Measurements from ENCODE around the gene CCNL2. TPM values are rescaled to one million over a fixed set of nuclear protein-coding genes. Genes with fewer than 3 reads are reported as not detected.
"Not testable (repeated sequence)": the region's sequence is repeated elsewhere in the genome, so short reads cannot be mapped to it uniquely, and the experiment has no call there.

The CCNL2 gene
- total and polyA plus RNA-seq, 2 of the 13 experiments (the other 11 are each of a cell fraction or from before 2014, with no cell fraction given), result 105 to 340 TPM

GRCh38 chr1:1415751-1416150 is 16.6 kb upstream of the CCNL2 start:
- H4K20me1 ChIP-seq (ENCODE audit: insufficient read depth, low read length), result no peaks in the 10 kb centered on the region
- CTCF ChIA-PET (ENCODE audit: low intra/inter-chr PET ratio, low total read pairs), result no interaction called here
- ATAC-seq (no peak), DNase-seq (ENCODE audit: low spot score) (no peak), FAIRE-seq (no peak)
- peaks cover 38% of the 10 kb centered on the region for H3K4me1 ChIP-seq (ENCODE audit: insufficient read depth, low read length)
- H3K4me3 ChIP-seq (replicated peaks in 1 of 3; ENCODE audit: insufficient read depth in 1 of 3, low read depth in 2 of 3, low read length in 3 of 3), result no peak overlapping the region
- in situ Hi-C loops (cut with HindIII; ENCODE audit: extremely low pct_ligation_motif_present, low pct_unique_long_range_greater_than_20kb) (no loop called here), intact Hi-C loops (cut with micrococcal nuclease; ENCODE audit: unreplicated experiment) (no loop called here)
- WGBS (ENCODE audit: low lambda C conversion rate), result 91% methylated on average over 13 of the region's 13 CpGs
- no peaks in the 10 kb centered on the region for H3K27me3 ChIP-seq (ENCODE audit: control insufficient read depth in 1 of 2, insufficient read depth in 2 of 2, low read length in 2 of 2)
- H3K36me3 ChIP-seq (replicated peaks in 1 of 2; ENCODE audit: control insufficient read depth in 1 of 2, insufficient read depth in 2 of 2, low read length in 2 of 2), result no peaks in the 10 kb centered on the region
- no TSS peak for BruUV-seq (replicated peaks)
- POLR2A ChIA-PET, result interaction anchor here (1.1 to 1.8 kb wide), 5 partner anchors 8 to 40 kb away, joined by 4 to 8 read pairs (median 4); no protein-coding TSS in a partner anchor
- H2AFZ ChIP-seq (ENCODE audit: low read length), result no peak overlapping the region
- H3K9me3 ChIP-seq (ENCODE audit: low read length), result no peaks in the 10 kb centered on the region
- TF ChIP-seq ZBTB38 (CRISPR knock-in tag; IDR thresholded peaks at IDR 0.05) (0 out of 2 replicates have a peak, but pooled peaks have one; percentile 26), ZNF275 (CRISPR knock-in tag; IDR thresholded peaks at IDR 0.05; ENCODE audit: borderline replicate concordance) (no peak)
- H3K27ac ChIP-seq (ENCODE audit: extremely low read length, insufficient read depth, low read length), result no peak overlapping the region
- H3K4me2 ChIP-seq (ENCODE audit: low read depth, low read length), result no peak overlapping the region
- H3K79me2 ChIP-seq (ENCODE audit: insufficient read depth, low read length), result peaks cover 9% of the 10 kb centered on the region
- H3K9ac ChIP-seq (ENCODE audit: insufficient read depth, low read depth, low read length), result no peak overlapping the region

- in situ Hi-C loops (cut with HindIII; ENCODE audit: extremely low pct_ligation_motif_present, low pct_unique_long_range_greater_than_20kb); intact Hi-C loops (cut with micrococcal nuclease; ENCODE audit: unreplicated experiment); BruUV-seq (replicated peaks); H3K36me3 ChIP-seq (replicated peaks in 1 of 2; ENCODE audit: control insufficient read depth in 1 of 2, insufficient read depth in 2 of 2, low read length in 2 of 2); H3K27me3 ChIP-seq (ENCODE audit: control insufficient read depth in 1 of 2, insufficient read depth in 2 of 2, low read length in 2 of 2); FAIRE-seq; CTCF ChIA-PET (ENCODE audit: low intra/inter-chr PET ratio, low total read pairs); H3K27ac ChIP-seq (ENCODE audit: extremely low read length, insufficient read depth, low read length); H3K9ac ChIP-seq (ENCODE audit: insufficient read depth, low read depth, low read length); H3K9me3 ChIP-seq (ENCODE audit: low read length); H3K4me3 ChIP-seq (replicated peaks in 1 of 3; ENCODE audit: insufficient read depth in 1 of 3, low read depth in 2 of 3, low read length in 3 of 3); H3K4me2 ChIP-seq (ENCODE audit: low read depth, low read length); ATAC-seq; H2AFZ ChIP-seq (ENCODE audit: low read length); DNase-seq (ENCODE audit: low spot score): not testable (repeated sequence)
- Histone ChIP-seq H3K4me1 (ENCODE audit: insufficient read depth, low read length) (peaks cover 32% of the 10 kb centered on the region), H4K20me1 (ENCODE audit: insufficient read depth, low read length) (peaks cover 18% of the 10 kb centered on the region; the same call in 1 of the 2 replicates), H3K79me2 (ENCODE audit: insufficient read depth, low read length) (peaks cover 18% of the 10 kb centered on the region)
- POLR2A ChIA-PET, result interaction anchor here (1.5 to 2.3 kb wide), 2 partner anchors 14 to 21 kb away, joined by 3 to 6 read pairs; partner anchors contain the start of gene CCNL2
- 84% methylated on average over 11 of the region's 11 CpGs for WGBS (ENCODE audit: low lambda C conversion rate)
Observed at GRCh38 chr1:1412311-1412902, 13.3 kb upstream of the CCNL2 start.
